Activated CD8-positive, alpha-beta memory T cell treated with anti-CD3 and anti-CD28 coated beads, Interleukin-2, amount 50 U/mL, for 24 hours (primary cell): ENCODE measurements around the gene LYZL6.
"Not testable (repeated sequence)": the region's sequence is repeated elsewhere in the genome, so short reads cannot be mapped to it uniquely, and the experiment has no call there.

ENCODE experiments used
- DNase-seq: peaks from one replicate; pipeline ENCODE4 v3.0.0-alpha.2; 2020; ENCODE audit errors: extremely low read depth

The LYZL6 gene

DNA sequence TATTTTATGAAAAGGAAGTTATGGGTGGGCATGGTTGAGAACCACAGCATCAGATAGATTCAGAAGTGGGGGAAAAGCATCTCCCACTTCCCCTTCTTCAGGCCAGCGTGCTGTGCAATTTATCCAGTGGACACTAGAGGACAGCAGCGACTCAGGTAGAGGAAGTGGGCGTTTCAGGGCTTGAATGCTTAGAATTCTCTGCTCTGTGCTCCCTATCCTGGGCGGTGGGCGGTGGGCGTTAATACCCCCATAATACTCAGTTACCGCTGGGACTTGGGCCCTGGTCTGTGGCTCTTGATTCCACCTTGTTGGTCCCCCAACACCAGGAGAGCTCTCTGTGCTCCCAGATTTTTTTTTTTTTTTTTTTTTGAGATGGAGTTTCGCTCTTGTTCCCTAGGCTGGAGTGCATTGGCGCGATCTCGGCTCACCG, 3.7 kb upstream of the LYZL6 start:
- peak; percentile 17 for DNase-seq

DNA sequence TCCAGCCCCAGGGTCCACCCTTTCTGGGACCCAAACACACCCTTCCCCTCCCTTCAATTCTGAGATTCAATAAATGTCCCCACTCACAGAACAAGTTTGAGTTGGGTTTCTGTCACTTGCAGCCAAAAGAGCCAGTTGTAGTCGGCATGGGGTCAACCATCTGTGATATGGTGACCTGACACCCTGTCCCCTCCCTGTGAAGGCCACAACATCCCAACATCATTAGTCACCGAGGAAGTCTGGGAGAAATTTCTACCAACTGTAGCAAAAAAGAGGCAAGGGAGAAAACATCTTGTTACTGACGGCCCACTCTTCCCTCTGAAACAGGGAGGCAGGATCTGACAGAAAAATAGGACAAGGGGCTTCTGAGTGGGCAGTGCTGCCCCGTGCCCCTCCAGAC, 638 bp upstream of the LYZL6 start:
- DNase-seq = no peak

DNA sequence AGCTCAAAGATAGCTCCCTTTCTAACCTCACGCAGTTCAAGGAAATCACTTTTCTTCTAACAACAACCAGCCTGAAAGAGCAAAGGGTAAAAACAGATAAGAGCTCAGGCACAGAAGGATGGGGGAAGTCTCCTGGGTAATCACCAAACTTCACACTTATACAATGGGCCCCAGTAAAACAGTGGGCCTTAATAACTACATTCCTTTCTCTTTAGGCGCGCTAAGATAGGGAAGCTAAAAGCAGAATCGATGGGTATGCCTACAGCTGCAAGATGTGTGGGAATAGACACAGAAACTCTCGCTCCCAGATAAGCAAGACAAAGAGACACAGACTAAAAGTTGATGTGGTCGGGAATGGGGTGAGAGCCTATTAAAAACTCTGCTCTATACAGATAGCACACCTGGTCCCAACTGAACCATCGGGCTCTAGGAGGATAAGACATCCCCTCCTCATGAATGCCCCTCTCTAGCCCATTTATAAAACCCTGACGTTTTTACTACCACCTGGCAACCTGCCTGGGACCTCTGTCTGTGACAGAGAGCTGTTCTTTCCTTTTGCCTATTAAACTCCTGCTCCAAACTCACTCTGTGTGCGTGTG, 826 bp downstream of the LYZL6 start:
- no peak for DNase-seq

DNA sequence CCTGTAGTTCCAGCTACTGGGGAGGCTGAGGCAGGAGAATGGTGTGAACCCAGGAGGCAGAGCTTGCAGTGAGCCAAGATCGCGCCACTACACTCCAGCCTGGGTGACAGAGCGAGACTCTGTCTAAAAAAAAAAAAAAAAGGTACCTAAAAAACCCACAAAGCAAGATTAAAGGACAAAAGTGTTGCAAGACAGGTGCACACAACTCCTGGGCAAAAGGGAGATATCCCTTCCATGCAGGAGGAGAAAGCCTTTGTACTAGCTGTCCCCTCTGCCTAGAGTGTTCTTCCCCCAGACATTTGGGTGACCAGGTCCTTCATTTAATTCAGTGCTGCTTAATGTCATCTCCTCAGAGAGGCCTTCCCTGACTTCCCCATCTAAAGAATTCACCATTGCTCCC, 5.0 kb downstream of the LYZL6 start:
- DNase-seq = not testable (repeated sequence)

DNA sequence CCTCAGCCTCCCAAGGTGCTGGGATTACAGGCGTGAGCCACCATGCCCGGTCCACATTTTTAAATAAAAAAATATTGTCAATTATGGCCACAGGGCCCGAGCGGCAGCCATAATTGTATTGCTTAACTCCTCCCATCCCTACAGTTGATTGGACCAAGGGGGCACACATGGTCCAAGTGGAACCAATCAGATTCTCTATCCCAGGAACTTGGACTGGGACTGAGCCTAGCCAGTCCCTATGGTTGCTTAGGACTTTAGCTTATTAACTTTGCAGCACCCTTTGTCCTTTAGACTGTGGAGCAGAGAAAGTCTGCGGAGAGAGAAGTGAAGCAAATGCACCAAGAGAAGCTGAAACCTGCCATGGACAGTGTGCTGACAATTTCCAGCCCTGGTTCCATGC, 7.5 kb downstream of the LYZL6 start:
- no peak for DNase-seq

DNA sequence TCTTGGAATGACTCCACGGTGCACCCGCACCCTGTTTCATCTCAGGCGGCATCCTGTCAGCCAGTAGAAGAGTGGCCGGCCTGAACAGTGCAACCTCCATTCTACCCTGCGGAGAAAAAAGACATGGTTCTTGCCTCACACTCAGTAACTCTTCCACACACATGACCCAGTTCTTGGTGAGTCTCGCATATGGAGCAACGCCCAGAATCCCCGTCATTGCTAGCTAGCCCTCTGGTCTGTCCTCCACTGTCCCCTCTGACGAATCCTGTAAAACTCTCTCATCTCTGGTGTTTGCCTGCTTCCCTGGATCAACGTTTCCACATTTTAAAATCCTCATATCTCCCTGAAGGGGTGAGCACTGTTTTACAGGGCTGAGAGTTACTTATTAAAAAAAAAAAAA, 8.8 kb downstream of the LYZL6 start:
- DNase-seq = no peak

DNA sequence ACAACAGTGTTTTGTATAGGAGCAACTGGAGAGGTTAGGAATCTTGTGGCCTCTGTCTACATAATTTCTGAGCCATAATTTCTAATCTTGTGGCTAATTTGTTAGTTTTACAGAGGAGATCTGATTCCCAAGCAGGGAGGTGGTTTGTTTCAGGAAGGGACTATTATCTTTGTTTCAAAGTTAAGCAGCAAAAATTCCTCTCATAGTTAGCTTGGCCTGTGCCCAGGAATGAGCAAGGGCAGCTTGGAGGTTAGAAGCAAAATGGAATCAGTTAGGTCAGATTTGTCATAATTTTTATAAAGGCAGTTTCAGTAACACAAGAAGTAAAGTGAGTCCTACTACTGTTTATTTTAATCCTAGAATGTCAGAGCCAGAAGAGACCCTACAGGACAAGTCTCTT, 10.9 kb downstream of the LYZL6 start:
- DNase-seq = no peak

DNA sequence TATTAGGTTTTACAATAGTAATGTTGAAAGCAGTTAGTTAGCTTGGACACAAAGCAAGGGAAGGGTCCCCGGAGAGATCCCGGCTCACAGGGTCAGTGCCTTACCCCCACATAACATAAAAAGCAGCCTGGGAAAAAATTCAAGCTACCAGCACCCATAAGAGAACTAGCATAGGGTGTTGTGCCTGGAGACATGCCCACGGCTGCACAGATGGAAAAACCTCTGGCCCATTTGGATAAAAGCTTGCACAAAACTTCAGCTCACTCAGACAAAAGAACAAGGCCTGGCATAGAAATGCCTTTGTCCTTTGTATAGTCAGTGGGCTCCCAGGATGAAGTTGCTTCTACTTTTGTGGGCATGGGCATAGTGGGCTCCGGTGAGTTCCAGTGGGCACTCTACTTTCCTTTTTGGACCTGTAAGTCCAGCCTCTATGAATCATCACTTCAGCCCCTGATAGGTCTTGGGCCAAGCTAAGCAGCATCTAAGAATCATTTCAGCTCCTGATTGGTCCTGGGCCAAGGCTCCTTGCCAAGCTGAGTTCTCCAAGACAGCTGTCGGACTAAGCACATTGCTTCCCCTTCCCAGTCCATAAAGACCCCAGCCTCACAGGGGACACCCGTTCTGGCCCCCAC, 11.6 kb downstream of the LYZL6 start:
- no peak for DNase-seq

DNA sequence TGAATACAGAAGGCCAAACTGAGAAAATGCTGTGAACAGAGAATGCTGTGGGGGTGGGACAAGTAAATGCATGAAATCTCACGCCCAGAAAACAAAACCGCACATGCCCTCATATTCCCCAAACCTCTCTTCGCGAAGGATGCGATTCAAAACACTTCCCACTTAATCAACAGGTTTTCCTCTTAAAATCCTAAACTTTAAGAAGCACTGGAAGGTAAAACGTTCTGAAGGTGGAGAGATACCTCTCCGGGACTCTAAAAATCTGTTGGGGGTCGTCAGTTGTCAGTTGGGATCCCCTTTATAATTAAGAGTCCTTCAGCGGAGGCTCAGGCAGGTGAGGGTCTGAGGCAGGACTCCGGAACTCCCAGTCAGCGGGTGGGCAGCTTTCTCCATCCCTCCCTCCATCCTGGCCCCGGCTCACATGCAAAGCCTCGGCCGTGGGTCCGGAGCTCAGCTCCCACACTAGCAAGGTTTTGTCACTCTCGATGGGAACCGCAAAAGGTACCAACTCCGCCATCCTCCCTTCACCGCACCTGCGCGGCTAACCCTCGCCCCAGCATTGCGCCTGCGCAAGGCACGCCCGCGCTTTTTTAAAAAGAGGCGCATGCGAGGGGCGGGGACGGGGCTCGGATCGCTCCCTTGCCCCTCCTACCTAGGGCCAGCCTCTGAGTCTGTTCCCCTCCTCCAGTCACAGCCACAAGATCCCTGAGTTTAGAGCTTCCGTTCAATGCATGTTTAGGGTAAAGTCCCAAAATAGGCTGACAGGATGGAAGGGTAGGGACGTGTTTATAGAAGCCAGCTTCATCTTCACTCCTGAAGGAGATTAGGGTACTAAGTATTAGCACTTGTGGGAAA, 13.1 kb downstream of the LYZL6 start, which contains the start of gene RDM1:
RDM1 (minus strand) TSS at position 563 of the 855 bp plus-strand sequence; CDS start at position 517, 46 bp downstream.
- DNase-seq = peak; percentile 58

DNA sequence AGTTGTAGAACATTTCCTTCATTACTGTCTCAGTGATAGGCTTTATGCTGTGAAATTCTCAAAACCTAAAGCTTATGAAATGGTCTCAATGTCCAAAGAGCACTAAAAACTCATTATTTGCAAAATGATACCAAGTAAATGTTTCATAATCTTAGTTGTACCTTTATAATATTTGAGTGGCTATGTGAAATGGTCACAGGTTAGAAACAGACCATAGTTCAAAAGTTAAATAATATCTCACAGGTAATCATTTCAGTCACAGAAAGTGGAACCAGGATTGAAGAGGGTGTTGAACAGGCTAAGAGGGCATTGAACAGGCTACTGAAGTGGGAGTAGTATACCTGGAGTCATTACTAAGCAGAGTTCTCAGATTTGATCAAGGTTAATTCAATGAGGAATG, 15.8 kb downstream of the LYZL6 start:
- no peak for DNase-seq

DNA sequence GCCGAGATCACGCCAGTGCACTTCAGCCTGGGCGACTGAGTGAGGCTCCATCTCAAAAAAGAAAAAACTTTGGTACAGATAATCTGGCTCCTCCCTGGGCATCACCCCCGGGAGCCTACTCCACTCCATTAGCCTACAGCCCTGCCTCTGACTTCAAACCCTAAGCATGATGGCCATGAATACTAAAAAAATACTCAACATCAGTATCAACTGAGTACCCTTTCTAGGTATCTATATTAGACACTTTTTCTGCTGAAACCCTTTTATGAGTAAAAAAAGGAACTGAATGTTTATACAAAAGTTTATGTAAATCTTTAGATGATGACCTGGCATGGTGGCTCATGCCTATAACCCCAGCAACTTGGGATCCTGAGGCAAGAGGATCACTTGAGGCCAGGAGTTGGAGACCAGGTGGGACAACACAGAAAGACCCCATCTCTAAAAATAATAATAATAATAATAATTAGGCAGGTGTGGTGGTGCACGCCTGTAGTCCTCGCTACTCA, 19.9 kb downstream of the LYZL6 start:
- DNase-seq = no peak

DNA sequence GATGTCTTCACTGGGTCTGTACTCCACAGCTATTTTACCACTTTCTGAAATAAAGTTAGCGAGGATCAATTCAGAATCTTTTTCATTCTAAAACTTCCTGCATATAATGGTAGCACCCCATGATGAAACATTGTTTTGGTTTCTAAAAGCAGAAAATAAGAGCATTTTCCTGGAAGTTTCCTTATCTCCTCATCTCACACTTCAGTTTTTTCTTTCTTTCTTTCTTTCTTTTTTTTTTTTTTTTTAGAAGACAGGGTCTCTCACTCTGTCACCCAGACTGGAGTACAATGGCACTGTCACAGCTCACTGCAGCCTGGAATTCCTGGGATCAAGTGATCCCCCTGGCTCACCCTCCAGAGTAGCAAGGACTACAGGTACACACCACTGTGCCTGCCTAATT, 23.3 kb downstream of the LYZL6 start:
- no peak for DNase-seq

DNA sequence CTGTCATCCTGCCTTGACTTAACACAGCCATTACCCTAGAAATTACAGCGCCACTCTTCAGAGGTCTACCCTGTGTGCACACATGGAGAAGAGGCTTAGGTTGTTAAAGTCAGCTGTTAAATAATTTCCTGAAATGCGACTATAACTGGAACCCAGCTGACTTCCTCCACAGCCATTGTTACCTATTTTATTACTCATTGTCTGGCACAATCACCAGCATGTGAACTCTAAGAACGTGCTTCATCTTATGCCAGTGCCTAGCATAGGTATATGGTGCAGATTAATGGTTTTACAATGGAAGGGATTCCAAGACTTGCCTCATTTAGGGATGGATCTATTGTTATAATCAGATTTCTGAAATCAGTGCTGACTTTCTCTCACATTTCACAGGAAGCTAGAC, 24.8 kb downstream of the LYZL6 start:
- DNase-seq = no peak

DNA sequence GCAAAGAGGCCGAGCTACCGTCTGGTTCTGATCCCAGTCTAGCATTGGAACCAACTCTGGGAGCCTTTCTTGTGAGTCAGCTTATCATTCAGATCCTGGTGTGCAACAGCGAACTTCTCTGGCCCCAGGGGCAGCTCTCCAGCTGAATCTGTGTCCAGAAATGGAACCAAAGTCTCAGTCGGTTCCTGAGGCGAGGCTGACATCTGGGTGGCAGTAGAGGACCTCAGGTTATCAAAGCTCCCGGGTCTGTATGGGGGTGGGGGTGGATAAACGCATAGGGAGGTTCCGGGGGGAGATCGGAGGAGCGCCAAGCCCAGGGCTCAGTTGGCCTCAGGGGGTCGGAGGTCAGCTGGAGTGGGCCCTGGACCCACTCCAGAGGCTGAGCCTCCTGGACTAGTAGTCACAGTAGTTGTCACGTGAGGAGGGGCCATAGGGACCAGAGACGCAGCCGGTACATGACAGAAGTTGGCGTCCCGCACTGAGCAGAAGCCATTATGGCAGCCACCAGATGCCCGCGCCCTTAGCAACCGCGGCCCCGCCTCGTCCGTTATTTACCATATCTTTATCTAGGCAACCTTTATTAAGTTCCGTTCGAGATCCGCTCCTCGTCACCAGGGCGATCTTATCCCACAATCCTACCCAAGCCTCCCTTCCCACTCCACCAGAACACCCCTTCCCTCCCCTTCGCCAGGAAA, 25.8 kb downstream of the LYZL6 start:
- no peak for DNase-seq

DNA sequence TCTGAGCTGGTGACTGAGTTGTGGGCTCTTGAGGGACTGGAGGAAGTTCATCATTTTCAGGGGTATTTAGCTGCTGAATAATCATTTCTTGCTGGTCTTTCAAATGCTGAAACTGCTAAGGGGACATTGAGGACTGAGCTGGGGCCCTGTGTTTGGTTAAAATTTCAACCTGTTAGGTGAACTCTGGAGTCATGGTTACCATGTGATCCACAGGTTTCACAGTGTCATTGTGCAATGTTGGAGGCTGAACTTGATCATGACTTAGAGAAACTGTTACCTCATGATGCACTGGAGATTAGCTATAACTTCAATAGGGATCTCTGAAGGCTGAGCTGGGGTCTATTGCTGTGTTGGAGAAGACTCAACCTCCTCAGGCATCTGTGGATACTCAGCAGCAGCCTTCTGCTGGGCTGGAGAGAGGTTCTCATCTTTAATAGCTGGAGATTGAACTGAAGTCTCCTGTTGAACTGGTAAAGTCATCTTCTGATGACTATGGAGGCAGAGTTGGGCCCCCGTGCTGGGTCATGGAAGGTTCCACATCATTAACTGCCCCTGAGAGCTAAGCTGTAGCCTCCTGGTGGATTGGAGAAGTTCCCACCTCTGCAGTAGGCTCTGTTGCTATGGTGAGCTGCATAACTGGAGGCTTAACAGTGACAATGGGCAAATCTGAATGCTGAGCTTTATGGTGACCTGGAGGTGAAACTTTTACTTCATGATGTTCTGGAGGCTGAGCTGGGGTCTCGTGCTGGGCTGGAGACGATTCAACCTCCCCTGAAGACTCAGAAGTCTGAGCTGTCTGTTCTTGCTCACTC, 28.2 kb downstream of the LYZL6 start:
- no peak for DNase-seq

DNA sequence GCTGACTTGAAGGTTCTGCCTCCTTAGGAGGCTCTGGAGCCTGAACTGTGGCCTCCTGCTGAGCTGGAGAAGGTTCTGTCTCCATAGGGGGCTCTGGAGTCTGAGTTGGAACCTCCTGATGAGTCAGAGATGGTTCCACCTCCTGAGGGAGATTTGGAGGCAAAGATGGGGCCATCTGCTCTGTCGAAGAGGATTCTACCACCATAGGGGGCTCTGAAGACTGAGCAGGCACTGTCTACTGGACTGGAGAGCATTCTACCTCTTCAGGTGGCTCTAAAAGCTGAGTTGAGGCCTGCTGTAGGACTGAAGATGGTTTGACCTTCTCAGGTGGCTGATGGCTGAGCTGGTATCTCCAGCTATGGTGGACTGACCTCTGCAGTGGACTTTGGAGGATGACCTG, 29.2 kb downstream of the LYZL6 start:
- DNase-seq = no peak

DNA sequence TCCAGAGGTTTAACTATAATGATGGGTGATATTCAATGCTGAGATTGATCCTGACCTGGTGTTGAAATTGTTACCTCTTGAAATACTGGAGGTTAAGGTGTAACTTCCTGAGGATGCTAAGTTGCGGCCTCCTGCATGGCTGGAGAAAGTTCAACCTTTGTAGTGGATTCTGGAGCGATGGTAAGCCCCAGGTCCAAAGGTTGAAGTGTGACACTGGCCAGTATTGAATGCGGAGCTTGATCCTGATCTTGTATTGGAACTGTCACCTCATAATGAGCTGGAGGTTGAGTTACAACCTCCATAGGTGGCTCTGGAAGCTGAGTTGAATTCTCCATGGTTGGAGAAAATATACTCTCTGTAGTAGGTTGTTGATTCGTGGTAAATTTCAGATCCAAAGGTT, 29.9 kb downstream of the LYZL6 start:
- no peak for DNase-seq

DNA sequence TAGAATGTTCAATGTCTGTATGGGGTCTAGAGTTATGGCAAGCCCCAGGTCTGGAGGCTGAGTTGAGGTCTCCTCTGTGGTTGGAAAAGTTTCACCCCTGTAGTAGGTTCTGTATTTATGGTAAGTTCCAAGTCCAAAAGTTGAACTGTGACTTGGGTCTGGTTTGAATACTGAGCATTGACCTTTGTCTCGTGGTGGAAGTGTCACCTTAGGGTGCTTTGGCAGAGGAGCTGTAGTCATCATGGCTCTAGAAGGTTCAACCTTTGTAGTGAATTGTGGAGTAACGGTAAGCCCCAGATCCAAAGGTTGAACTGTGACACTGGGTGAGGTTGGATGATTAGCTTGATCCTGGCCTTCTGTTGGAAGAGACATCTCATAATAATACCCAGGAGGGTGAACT, 30.6 kb downstream of the LYZL6 start:
- DNase-seq = no peak

DNA sequence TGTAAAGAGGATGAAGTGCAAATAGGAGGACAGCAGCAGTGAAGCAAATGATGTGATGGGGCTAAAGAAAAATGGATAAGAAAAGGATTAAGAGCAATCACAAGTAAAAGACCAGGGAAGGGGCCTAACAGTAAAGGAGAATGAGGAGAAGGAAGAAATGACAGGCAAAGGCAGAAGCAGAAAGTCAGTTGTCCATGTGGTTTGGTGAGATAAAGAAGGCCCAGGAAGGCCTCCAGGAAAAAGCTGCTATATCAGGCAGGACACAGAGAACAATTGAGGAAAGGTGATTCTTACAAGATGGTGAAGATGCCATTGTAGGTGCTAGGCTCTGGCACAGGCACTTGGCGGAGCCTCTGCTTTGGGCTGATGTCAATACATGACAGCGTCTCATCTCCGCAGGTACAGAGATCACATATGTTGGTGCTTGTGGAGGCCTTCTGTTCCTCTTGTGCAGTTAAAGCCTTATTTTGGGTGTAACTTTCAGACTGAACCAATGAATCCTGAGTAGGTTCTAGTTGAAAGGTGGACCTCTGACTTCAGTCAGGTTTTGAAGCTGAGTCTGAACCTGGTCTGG, 31.1 kb downstream of the LYZL6 start:
- DNase-seq = no peak

DNA sequence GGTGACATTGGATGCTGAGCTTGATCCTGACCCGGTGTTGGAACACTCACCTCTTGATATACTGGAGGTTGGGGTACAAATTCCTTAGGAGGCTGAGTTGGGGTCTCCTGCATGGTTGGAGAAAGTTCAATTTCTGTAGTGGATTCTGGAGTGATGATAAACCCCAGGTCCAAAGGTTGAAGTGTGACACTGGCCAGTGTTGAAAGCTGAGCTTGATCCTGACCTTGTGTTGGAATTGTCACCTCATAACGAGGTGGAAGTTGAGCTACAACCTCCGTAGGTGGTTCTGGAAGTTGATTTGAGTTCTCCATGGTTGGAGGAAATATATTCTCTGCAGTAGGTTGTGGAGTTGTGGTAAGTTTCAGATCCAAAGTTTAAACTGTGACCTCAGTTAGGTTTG, 34.1 kb downstream of the LYZL6 start:
- no peak for DNase-seq

DNA sequence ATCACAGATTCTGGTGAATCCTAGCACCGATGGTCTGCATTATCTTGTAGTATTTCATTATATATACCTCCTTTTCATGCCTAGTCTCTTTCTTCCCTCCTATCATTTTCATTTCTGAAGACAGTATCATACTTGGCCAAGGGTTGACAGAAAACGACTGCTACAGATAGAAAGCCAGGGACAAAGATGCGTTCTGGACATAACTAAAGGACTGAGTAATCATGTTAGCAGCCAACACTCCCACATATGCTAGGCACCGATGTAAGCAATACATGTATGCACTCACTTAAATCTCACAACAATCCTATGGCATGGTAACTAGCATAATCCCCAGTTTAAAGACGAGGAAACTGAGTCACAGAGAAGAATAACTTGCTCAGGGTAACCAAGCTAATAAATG, 35.8 kb downstream of the LYZL6 start:
- DNase-seq = no peak
